Right forelimb (tissue), 1 donor: ENCODE results near the gene ZCCHC3.
"Not testable (repeated sequence)": the region's sequence is repeated elsewhere in the genome, so short reads cannot be mapped to it uniquely, and the experiment has no call there.

Experiments used
- DNase-seq: peaks from one replicate; pipeline ENCODE4 v3.0.0-alpha.2; 2018

Gene ZCCHC3

GRCh38 chr20:313948-314347, 16.6 kb downstream of the ZCCHC3 start:
- no peak for DNase-seq

- DNase-seq: no peak
Measured at GRCh38 chr20:316316-317068, 19.1 kb downstream of the ZCCHC3 start.

GRCh38 chr20:324177-325044, 27.0 kb downstream of the ZCCHC3 start:
- peak; percentile 92 for DNase-seq

GRCh38 chr20:325045-325888, 27.9 kb downstream of the ZCCHC3 start, which contains the start of gene SOX12:
TSS of gene SOX12 (plus strand) at chr20:325552. CDS start at chr20:325925, 373 bp downstream.
- peak; percentile 98 for DNase-seq

- DNase-seq: peak; percentile 86
Measured at GRCh38 chr20:325889-326644, 28.7 kb downstream of the ZCCHC3 start.

GRCh38 chr20:326645-327185, 29.3 kb downstream of the ZCCHC3 start:
- peak; percentile 93 for DNase-seq

- DNase-seq: peak; percentile 63
Measured at GRCh38 chr20:327186-328026, 30.0 kb downstream of the ZCCHC3 start.

- no peak for DNase-seq
Measured at GRCh38 chr20:328027-328974, 30.9 kb downstream of the ZCCHC3 start.

GRCh38 chr20:328975-329695, 31.8 kb downstream of the ZCCHC3 start:
- no peak for DNase-seq

GRCh38 chr20:329851-330232, 32.5 kb downstream of the ZCCHC3 start:
- DNase-seq: no peak

- no peak for DNase-seq
Measured at GRCh38 chr20:330233-331149, 33.1 kb downstream of the ZCCHC3 start.

GRCh38 chr20:334578-334977, 37.2 kb downstream of the ZCCHC3 start:
- DNase-seq: no peak

GRCh38 chr20:336040-336439, 38.7 kb downstream of the ZCCHC3 start:
- not testable (repeated sequence) for DNase-seq

GRCh38 chr20:341682-342081, 44.3 kb downstream of the ZCCHC3 start:
- no peak for DNase-seq

- no peak for DNase-seq
Measured at GRCh38 chr20:343107-343506, 45.7 kb downstream of the ZCCHC3 start.

GRCh38 chr20:346033-346639, 48.8 kb downstream of the ZCCHC3 start:
- no peak for DNase-seq

GRCh38 chr20:346640-347316, 49.4 kb downstream of the ZCCHC3 start, which contains the start of gene NRSN2:
TSS of gene NRSN2 (plus strand) at chr20:347111. CDS start at chr20:349644, 2,533 bp downstream.
- DNase-seq: peak; percentile 84
